Retina (tissue), 1 donor: ENCODE results near the gene ANKRD50.

ENCODE experiments used
- DNase-seq: peaks from one replicate; pipeline ENCODE4 v3.0.0-alpha.2; 2016

The ANKRD50 gene, protein sequence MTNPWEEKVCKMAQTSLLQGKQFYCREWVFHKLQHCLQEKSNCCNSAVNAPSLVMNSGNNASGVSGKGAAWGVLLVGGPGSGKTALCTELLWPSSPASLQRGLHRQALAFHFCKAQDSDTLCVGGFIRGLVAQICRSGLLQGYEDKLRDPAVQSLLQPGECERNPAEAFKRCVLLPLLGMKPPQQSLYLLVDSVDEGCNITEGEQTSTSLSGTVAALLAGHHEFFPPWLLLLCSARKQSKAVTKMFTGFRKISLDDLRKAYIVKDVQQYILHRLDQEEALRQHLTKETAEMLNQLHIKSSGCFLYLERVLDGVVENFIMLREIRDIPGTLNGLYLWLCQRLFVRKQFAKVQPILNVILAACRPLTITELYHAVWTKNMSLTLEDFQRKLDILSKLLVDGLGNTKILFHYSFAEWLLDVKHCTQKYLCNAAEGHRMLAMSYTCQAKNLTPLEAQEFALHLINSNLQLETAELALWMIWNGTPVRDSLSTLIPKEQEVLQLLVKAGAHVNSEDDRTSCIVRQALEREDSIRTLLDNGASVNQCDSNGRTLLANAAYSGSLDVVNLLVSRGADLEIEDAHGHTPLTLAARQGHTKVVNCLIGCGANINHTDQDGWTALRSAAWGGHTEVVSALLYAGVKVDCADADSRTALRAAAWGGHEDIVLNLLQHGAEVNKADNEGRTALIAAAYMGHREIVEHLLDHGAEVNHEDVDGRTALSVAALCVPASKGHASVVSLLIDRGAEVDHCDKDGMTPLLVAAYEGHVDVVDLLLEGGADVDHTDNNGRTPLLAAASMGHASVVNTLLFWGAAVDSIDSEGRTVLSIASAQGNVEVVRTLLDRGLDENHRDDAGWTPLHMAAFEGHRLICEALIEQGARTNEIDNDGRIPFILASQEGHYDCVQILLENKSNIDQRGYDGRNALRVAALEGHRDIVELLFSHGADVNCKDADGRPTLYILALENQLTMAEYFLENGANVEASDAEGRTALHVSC (N-terminal part only)

DNA sequence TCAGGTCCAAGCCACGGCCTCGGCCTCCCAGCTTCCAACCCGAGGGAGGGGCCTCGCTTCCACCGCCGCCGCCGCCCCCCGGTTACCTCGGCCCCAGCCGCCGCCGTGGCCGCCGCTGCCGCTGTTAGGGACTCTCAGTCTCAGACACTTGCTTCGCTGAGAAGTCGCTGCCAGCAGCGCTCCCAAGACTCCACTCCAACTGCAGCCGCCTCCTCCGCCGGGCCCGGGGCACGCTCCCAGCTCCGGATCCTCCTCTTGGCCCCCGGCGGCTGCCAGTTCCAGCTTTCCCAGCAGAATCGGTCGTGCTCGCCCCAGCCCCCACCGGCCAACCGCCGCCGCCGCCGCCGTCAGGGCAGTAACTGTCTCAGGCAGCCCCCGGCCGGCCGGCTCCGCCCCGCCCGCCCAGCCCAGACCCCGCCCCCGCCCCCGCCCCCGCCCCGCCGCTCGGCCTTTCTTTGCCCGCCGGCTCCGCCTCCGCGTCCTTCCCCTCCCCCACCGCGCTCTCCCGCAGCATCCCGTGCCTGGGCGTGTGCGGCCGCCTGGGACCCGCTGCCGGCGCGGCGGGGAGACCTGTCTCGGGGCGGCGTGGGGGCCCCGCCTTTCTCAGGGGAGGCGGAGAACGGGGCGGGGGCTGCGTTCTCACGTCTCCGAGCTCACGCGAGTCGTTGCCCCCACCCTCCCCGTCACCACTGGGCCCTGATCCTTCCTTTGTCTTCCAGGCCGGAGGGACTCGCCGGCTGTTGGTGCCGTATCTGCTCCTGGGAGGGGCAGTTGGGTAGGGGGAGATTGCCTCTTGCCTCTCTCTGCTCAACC, at the start of gene ANKRD50:
TSS of gene ANKRD50 (minus strand) at position 361 of the 813 bp plus-strand sequence. CDS start 2,221 bp downstream, outside the sequence.
- DNase-seq, result peak; percentile 94

DNA sequence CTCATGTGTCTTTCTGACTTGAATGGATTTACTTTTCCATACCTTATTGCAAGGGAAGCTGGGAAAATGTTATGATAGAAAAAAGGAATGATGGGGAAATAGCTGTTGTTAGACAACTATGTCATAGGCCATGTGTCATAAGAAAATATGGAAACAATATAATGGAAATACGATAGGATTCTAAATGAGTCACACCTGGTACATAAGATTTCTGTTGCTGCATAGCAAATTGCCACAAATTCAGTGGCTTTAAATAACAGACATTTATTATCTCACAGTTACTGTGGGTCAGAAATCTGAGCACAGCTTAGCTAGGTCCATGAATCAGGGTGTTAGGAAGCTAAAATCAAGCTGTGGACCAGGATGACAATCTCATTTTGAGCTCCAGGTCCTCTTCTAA, 44.6 kb upstream of the ANKRD50 start:
- no peak for DNase-seq

DNA sequence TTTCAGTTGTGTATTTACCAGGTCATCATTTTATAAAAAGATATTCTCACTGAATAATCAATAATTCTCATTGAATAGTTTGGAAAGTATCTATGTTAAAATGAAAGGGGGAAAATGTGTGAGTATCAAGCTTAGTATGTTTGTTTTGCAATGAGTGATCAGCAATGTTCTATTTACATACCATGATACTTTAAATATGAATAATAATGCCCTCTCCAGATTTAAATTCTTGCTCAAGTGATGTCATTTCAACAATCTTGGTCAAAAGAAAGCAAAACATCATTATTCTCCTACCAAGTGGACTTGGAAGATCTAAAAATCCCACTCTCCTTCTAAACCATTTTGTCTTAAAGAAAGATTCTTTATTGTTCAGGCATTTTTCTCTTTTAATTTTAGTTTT, 42.1 kb upstream of the ANKRD50 start:
- no peak for DNase-seq

DNA sequence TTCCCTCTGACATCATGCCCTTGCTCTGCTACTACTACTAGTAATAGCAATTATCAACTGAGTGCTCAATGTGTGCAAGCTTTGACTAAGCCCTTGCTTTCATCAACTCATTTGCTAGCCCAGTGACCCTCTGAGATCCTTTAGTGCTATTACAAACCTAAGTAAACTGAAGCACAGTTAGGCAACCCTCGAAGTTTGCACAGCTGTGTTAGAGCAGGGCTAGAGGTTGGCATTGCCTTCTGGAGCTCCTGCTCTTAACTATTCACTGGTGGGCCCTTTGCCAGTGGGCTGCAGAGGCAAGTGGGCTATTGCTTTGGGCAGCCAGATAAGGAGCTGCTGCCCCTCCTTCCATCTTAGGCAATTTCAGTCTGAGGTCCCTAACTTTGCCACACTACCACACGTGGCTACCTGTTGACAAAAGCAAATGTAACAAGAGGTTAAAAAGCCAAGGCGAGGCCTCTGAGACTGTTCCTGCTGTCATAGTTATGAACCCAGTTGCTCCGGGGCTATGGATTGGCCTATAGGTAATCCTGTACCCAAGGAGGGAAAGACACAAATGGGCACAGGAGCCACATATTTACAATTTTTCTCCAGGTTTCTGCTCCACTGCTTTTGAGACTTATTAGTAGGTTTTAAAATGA, 41.5 kb upstream of the ANKRD50 start:
- DNase-seq, result no peak

DNA sequence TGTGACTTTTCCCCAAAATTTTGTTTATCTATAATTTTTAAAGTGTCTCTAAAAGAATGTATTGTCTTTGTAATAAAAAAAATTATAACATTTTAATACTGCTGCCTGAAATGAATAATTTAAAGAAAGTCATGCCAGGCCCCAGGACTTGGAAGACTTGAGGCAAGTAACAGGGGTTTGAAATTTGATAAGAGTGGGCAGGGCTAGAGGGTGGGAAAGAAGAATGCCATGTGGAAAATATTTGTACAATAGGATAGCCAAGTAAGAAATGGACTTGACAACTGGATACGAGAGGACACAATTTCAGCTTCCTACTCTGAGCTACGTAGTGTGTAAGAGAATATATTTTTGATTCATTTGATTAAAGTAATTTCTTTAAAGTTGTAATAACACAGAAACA, 36.9 kb upstream of the ANKRD50 start:
- DNase-seq, result no peak

DNA sequence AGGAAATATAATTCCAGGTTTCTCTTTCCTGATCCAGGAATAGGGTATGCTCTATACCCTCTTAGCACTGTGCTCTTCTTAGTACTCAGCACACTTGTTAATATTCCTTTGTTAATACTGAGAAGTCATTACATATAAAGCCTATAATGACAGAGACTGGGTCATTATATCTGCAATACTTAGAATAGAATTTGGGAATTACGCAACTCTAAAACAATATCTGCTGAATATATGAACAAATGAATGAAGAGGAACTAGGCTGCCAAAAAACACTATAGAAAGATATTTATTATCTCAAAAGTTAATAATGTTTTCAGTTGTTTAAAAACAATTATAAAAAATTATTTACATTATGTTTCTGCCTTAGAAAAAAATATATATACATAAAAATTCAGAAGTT, 36.4 kb upstream of the ANKRD50 start:
- DNase-seq, result no peak

DNA sequence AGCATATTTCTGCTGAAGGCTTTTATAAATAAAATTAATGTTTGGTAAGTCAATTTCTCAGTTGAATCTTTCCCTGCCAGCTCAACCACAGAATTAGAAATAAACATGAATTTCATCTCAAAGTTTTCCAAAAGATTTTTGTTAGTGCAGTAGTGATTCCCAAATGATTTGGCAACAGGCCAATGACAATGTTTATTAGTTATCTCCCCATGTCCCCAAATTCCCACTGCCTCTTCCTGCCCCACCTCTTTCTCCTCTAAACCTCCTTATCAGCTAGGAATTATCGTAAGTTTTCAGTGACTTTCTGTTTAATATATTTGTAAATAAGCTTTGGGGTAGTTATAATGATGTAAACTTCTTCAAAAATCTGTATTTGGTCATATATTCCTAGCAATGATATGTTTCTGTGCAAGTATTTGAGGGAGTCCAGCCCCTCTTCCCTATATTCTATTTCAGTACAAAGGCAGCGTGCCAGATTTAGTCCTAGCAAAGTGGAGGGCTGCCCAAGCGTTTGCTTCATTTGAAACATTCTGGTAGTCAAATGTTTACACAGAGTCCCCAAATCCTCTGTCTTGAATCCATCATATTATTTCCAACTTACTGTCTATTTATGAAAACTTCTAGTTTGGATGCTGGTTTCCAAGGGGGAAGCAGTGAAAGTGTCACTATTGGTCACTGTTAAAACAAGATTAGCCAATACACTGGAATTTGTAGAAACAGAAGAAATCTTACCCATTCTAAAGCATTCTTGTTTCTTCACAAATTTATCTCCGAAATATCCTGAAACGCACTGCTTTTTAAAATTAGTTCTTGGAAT, 33.7 kb upstream of the ANKRD50 start:
- DNase-seq, result no peak

DNA sequence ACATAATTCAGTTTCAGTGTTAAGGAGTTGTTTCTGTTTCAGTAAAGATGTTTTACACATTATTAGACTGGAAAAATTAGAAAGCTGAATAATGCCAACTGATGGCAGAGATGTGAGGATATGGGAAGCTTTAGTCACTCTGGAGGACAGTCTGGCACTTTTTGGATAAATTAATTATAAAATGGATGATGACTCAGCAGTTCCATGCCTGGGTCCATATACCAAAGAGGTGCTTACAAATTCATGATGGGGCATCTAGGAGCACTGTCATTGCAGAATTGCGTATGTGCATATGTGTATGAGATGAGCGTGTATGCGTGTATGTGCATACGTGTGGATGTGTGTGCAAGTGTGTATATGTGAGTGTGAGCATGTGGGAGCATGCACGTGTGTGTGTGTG, 31.2 kb upstream of the ANKRD50 start:
- DNase-seq, result no peak

DNA sequence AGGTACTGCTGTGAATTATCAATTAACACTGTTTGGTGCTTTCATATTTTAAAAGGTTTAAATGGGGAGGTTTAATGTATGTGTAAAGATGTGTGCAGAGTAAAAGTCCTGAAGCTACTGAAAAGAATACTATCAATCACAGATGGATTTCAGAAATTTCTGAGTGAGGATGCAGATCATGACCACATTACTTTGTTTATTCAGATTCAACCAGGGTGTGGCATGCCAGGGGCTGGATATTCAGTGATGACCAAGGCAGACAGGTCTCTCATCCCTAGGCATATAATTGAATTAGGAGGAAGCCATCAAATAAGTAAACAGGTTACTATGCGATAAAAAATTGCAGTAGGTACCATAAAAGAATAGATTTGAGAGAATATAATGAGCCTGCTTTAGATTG, 28.0 kb upstream of the ANKRD50 start:
- DNase-seq, result no peak

DNA sequence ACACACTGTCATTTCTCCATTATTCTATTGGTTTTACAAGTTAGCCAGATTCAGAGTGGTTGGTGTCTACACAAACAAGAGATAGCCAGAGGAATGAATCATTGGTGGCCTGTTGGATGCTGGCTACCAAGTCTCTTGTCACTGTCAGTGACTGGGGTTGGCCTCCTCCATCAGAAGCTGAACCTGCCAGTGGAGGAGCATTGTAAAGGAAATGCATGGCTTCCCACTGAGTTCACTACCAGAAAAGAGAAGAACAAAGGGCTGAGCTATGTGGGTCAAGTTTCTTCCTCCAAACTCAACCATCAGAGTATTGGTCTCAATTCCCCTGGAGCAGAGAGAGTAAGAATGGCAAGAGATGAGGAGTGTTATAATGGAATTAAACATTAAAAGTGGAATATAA, 26.5 kb upstream of the ANKRD50 start:
- DNase-seq, result peak; percentile 15

DNA sequence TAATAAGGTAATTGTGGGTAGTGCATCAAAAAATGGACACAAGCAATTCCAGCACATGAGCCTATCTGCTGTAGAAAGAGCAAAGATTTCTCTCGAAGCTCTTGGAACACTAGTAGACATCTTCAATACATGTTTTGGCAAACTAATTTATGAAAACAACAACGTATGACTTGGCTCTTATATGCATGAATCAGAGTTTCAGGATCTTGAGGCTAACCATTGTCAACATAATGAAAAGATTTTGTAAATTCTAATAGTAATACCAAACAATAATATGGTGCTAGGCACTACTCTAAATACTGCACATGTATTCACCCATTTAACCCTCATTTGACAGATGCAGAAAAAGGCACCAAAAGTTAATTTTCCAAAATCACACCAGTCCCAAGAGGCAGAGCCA, 25.1 kb upstream of the ANKRD50 start:
- no peak for DNase-seq

DNA sequence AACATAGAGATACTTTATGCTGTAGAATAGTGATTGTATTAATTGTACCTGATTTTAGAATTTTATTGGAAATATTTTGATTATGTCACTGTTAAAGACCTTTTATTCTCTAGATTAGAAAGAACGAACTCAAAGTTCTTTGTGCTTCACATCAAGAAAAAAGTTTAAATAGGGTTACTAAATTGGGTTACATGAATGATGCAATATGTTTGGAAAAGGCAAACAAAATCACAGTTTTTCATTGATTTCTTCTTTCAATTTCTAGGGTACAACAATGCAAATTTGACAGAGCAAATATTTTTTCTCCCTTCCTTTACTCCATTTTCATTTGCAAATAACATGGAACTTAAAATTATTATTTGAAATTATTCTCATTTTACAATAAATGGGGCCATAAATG, 24.0 kb upstream of the ANKRD50 start:
- DNase-seq, result no peak

DNA sequence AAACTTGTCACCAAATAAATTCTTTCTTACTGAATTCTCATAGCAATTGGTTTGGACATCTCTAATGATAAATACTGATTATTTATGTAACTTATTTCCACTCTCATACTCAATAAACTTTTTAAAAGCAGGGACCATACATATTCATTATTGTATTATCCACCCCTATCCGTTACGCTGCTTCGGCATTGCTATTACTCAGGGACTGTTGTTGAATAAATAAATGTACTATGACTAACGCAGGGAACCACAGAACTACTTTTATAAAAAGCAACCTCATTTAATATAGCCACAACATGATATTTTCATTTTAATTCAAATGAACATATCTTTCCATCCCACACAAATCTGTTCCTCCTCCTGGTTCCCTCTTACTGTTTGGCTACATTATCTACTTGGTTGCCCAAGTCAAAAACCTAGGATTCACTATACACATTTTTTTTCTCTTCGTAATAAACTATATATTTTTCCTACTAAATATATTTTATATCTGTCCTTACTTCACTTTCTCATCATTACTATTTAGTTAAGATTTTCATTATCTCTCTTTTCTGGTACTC, 14.9 kb upstream of the ANKRD50 start:
- DNase-seq, result no peak

DNA sequence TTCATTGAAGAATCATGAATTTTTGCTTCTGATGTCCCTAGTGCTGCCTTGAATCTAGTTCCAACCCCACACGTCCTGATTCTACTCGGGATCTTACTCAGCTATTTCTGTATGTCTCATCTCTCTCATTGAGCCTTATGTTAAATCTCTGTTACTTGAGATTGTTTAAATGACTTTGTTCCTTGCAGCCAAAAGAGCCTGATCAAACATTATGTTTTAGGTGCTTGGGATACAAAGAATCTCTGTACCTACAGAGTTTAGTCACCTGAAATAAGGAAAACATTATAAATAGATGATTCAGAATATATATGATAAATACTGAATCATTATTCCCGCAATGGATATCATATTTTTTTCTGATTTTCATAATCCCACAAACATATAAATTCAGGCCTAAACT, 13.7 kb upstream of the ANKRD50 start:
- no peak for DNase-seq

DNA sequence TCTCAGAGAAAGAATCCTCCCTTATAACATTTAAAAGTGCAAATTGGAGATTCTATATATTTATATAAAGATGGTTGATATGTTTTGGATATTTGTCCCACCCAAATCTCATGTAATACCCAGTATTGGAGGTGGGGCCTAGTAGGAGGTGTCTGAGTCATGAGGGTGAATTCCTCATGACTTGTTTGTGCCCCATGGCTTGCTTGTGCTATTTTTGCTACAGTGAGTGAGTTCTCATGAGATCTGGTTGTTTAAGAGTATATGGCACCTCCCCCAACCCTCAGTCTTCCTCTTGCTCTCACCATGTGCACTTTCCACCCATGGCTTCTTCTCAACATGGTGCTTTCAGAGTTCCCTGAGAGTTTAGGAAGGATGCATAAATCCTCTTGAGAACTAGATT, 9.5 kb upstream of the ANKRD50 start:
- DNase-seq, result no peak

DNA sequence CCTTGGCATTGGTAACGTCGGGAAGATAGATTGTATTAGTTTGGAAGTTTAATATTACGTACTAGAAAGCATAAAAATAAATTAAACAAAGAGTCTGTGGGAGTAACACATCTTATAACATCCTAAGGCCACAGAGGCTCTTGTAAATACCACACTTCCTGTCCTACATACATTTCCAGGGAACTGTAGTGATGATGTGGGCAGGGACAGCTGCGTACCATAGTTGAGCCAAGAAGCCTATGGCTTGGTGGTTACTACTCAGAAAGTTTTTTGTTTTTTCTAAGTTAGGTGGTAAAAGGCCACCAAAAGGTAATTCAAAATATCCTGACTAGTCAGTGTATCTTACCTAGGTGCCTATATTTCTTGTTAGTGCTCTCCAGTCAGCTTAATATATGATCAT, 4.6 kb upstream of the ANKRD50 start:
- DNase-seq, result no peak

DNA sequence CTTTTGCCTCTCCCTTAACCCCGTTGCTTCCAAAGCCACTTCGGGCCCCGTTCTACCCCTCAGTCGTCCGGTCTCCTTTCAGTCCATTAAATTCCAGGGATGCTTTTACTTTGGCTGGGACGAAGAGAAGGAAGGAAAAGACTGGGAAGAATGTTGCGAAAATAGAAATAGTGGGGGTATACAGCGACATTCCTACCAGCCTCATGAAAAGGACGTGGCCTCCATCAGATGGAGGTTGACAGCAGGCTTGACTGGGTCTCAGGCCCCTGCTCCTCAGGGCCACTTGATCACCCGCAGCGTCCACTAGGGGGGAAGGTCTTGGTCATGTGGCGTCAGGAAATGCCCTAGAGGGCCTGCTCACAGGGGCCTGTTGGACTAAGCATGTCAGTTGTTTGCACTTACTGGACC, 657 bp upstream of the ANKRD50 start:
- DNase-seq, result no peak

DNA sequence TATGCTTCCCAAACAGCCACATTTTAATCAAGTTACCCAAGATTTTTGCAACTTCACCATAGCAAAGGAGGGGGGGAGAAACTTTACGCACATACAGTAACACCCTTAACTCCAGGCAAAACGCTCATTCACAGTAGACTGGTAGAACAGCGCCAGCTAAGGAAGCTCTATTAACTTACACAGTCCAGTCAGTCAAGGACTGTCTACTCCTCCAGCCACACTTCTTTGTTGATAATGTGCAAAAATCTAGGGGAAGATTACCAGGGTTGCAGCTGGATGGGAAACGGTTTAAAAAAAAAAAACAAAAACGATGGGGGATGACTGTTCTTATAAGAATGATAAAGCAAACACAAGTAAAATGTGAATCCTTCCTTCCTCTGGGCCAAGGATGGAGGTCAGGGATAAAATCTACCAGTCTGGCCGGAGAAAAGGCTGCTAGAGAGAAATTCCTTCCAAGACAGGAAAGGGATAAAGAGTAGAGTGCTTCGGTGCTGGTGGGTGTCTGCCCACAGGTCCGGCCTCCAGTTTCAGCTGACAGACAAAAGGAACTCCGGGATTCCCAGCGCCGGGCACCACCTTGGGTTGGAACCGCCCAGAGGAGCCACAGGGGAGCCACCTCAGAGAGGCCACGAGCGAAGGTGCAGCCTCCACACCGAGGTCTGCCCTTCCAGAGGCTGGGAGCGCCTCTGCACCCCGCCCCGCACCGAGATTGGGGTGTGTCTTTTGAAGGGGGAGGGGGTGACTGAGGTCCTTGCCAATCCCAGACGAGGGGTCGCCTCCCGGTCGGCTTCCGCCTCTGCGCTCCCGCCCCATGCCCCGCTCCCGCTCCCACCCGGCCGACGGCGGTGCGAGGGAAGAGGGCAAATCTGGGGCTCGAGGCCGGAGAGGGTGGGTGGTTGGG, 811 bp downstream of the ANKRD50 start:
- no peak for DNase-seq

DNA sequence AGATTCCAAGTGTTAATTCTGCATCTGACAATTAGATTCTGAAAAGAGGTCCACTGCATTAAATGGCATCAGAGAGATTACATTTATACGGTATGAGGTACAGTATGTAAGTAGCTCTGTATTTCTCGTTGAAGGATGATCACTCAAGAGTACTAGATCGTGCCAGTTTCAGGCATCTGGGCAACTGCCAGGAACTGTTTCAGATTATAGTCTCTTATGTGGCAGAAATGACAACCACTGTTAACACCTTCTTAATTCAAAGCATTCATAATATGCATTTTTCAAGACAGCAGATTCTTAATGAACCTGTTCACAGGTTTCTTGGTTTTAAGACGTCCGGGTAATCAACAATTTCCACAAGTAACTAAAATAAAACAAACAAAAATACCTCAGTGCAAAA, 1.6 kb downstream of the ANKRD50 start:
- no peak for DNase-seq
